DMS114 treated with DMSO at 0.1 percent for 48 hours (cell line): ENCODE data around the gene TREML2.

Experiments used
- DNase-seq: peaks from one replicate; lab custom pipeline; 2025; ENCODE audit not compliant: unreplicated experiment; lab: John Stamatoyannopoulos, UW

Gene TREML2

GRCh38 chr6:41153992-41154625 lies 46.8 kb downstream of the TREML2 start, which contains the start of gene TREML1:
TREML1 (minus strand) TSS chr6:41154347; CDS start chr6:41154288, 59 bp downstream.
- no peak for DNase-seq

DNA sequence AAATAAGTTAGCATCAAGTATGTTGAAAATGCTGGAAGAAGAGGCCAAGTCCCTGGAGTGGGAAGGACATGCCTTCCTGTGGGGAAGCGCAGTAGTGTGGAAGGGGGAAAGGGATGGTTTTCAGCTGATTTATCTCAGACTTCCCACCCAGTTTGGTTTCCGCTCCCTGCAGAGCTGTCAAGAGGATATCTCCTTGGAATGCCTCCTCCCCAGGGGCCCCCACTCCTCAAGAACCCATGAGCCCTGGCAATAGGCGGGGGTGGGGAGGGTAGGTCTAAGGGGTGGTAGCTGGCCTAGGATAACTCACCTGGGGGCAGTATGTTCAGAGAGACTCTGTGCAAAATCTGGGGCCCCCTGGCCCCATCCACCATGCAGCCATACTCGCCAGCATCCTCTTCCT lies 47.5 kb downstream of the TREML2 start:
- DNase-seq: no peak

- no peak for DNase-seq
Observed at GRCh38 chr6:41150671-41151070, 50.3 kb downstream of the TREML2 start.

GRCh38 chr6:41147917-41148316 lies 53.0 kb downstream of the TREML2 start:
- DNase-seq: no peak
